ENCODE measurements around the gene IFNAR2. TPM values are rescaled to one million over a fixed set of nuclear protein-coding genes. Genes with fewer than 3 reads are reported as not detected.

Gene IFNAR2
- total RNA-seq, 1 experiment from 2014 or later, result 12.3 TPM

GRCh38 chr21:33203371-33203724, 26.4 kb upstream of the IFNAR2 start:
- Histone ChIP-seq H3K9ac (ENCODE audit: low read length) (no peak overlapping the region), H3K36me3 (ENCODE audit: control insufficient read depth in 1 of 2, insufficient read depth in 2 of 2, low read length in 2 of 2) (no peaks in the 10 kb centered on the region), H4K20me1 (ENCODE audit: insufficient read depth) (no peaks in the 10 kb centered on the region), H3K27ac (ENCODE audit: low read depth, low read length) (no peak overlapping the region), H3K27me3 (ENCODE audit: insufficient read depth, low read length) (no peaks in the 10 kb centered on the region), H3K9me3 (ENCODE audit: control insufficient read depth in 1 of 2, insufficient read depth in 1 of 2, low read depth in 1 of 2, low read length in 2 of 2) (no peaks in the 10 kb centered on the region; a peak in 1 of 4 replicates), H3K9me2 (ENCODE audit: insufficient read depth) (no peaks in the 10 kb centered on the region), H3K4me1 (ENCODE audit: control insufficient read depth in 1 of 2, insufficient read depth in 2 of 2, low read length in 2 of 2) (peaks cover 6 to 24% of the 10 kb centered on the region in 2 experiments), H3K4me2 (ENCODE audit: low read length) (peak overlapping the region; percentile 61), H2AFZ (ENCODE audit: low read depth, low read length, poor library complexity, severe bottlenecking) (no peak overlapping the region), H3K79me2 (ENCODE audit: insufficient read depth, low read length) (no peaks in the 10 kb centered on the region), H3K4me3 (replicated peaks in 1 of 2; ENCODE audit: low read depth in 1 of 2, low read length in 2 of 2) (no peak overlapping the region)
- ChIA-PET RAD21 (ENCODE audit: low non-redundant PET in 1 of 2, low total read pairs in 2 of 2, uncharacterized antibody in 2 of 2, unreplicated experiment in 2 of 2) (no interaction called here), CTCF (interaction anchor here (1.4 to 1.7 kb wide), 2 partner anchors 239 to 241 kb away, joined by 3 to 6 read pairs; no protein-coding TSS in a partner anchor), POLR2A (no interaction called here)
- TF ChIP-seq POLR2A (IDR thresholded peaks at IDR 0.05; ENCODE audit: borderline replicate concordance, extremely low read depth, insufficient read depth, insufficient read length), result no peak
- ATAC-seq (no peak), DNase-seq (ENCODE audit: low read depth, low spot score) (no peak)
- BruUV-seq (replicated peaks), result no TSS peak
- intact Hi-C loops (cut with micrococcal nuclease), result no loop called here

GRCh38 chr21:33205476-33205875, 24.3 kb upstream of the IFNAR2 start:
- no peak overlapping the region for H3K4me3 ChIP-seq (replicated peaks in 1 of 2; ENCODE audit: low read depth in 1 of 2, low read length in 2 of 2)
- CTCF ChIA-PET, result no interaction called here
- no peaks in the 10 kb centered on the region for H4K20me1 ChIP-seq (ENCODE audit: insufficient read depth)
- H3K27ac ChIP-seq (ENCODE audit: low read depth, low read length), result no peak overlapping the region
- POLR2A ChIA-PET, result interaction anchor here (0.7 kb wide), 1 partner anchor 34 kb away, joined by 6 read pairs; no protein-coding TSS in a partner anchor
- peaks cover 6 to 24% of the 10 kb centered on the region in 2 experiments for H3K4me1 ChIP-seq (ENCODE audit: control insufficient read depth in 1 of 2, insufficient read depth in 2 of 2, low read length in 2 of 2)
- no peak overlapping the region for H3K9ac ChIP-seq (ENCODE audit: low read length)
- RAD21 ChIA-PET (ENCODE audit: low non-redundant PET in 1 of 2, low total read pairs in 2 of 2, uncharacterized antibody in 2 of 2, unreplicated experiment in 2 of 2), result no interaction called here
- DNase-seq (ENCODE audit: low read depth, low spot score) (no peak), ATAC-seq (no peak)
- H3K36me3 ChIP-seq (ENCODE audit: control insufficient read depth in 1 of 2, insufficient read depth in 2 of 2, low read length in 2 of 2), result no peaks in the 10 kb centered on the region
- H2AFZ ChIP-seq (ENCODE audit: low read depth, low read length, poor library complexity, severe bottlenecking), result no peak overlapping the region
- no peak overlapping the region for H3K4me2 ChIP-seq (ENCODE audit: low read length)
- no peaks in the 10 kb centered on the region for H3K9me2 ChIP-seq (ENCODE audit: insufficient read depth)
- H3K9me3 ChIP-seq (ENCODE audit: control insufficient read depth in 1 of 2, insufficient read depth in 1 of 2, low read depth in 1 of 2, low read length in 2 of 2), result no peaks in the 10 kb centered on the region; a peak in 1 of 4 replicates
- BruUV-seq (replicated peaks), result no TSS peak
- no peaks in the 10 kb centered on the region for H3K27me3 ChIP-seq (ENCODE audit: insufficient read depth, low read length)
- no peaks in the 10 kb centered on the region for H3K79me2 ChIP-seq (ENCODE audit: insufficient read depth, low read length)
- intact Hi-C loops (cut with micrococcal nuclease), result no loop called here
- TF ChIP-seq ELF1 (IDR thresholded peaks at IDR 0.05; ENCODE audit: borderline replicate concordance, low read depth) (no peak), SRF (IDR thresholded peaks at IDR 0.05; ENCODE audit: low read depth) (no peak), ZNF274 (IDR thresholded peaks at IDR 0.05; ENCODE audit: low read depth, low read length) (no peak), EZH2phosphoT487 (IDR thresholded peaks at IDR 0.05; ENCODE audit: borderline replicate concordance) (no peak), ZFX (IDR thresholded peaks at IDR 0.05) (no peak), JUND (IDR thresholded peaks at IDR 0.05) (no peak), RAD21 (IDR thresholded peaks at IDR 0.05; ENCODE audit: low read depth) (no peak), CTCF (IDR thresholded peaks at IDR 0.05 in 2 of 3, conservative IDR thresholded peaks at IDR 0.05 in 1 of 3; ENCODE audit: borderline replicate concordance in 1 of 3, insufficient read depth in 1 of 3, low read depth in 2 of 3, low read length in 2 of 3) (no peak), FOSL1 (IDR thresholded peaks at IDR 0.05; ENCODE audit: low read depth) (no peak), SIN3A (IDR thresholded peaks at IDR 0.05; ENCODE audit: low read depth) (no peak), POLR2A (IDR thresholded peaks at IDR 0.05; ENCODE audit: borderline replicate concordance, extremely low read depth, insufficient read depth, insufficient read length) (no peak), CEBPB (IDR thresholded peaks at IDR 0.05; ENCODE audit: low read depth) (no peak), SP1 (IDR thresholded peaks at IDR 0.05; ENCODE audit: low read depth) (no peak), POLR2AphosphoS5 (IDR thresholded peaks at IDR 0.05; ENCODE audit: low read depth, low read length) (no peak), ZBTB33 (IDR thresholded peaks at IDR 0.05; ENCODE audit: extremely low read depth, insufficient replicate concordance, low read length) (no peak), EZH2 (IDR thresholded peaks at IDR 0.05) (no peak), EGR1 (IDR thresholded peaks at IDR 0.05; ENCODE audit: low read depth) (no peak)
